Effector memory CD8-positive, alpha-beta T cell (primary cell): Measurements from ENCODE around the gene ZBTB7C.

Source experiments
- ATAC-seq: fragments of 150-1000 bp; cut with Tn5 transposase; replicated peaks from 2 replicates; pipeline ENCODE4 v1.10.0; 2021; ENCODE audit warnings: mild to moderate bottlenecking, moderate library complexity
- DNase-seq, 3 experiments: peaks; one replicate each; pipeline ENCODE4 v3.0.0; 2021
- H3K27ac Mint-ChIP-seq, 2 donors: one replicate each; pipeline ENCODE4 v1.8.0; 2022; ENCODE audit warnings: mild to moderate bottlenecking in 2 of 2, mixed read lengths in 2 of 2, moderate library complexity in 2 of 2
- H3K27me3 Mint-ChIP-seq, 2 donors: one replicate each; pipeline ENCODE4 v1.8.0; 2022; ENCODE audit warnings: mixed read lengths in 2 of 2
- H3K36me3 Mint-ChIP-seq: one replicate; pipeline ENCODE4 v1.8.0; 2022; ENCODE audit warnings: mild to moderate bottlenecking, moderate library complexity, mixed read lengths; ENCODE audit not compliant: insufficient read depth
- H3K4me1 Mint-ChIP-seq, 2 donors: one replicate each; pipeline ENCODE4 v1.8.0; 2022; ENCODE audit warnings: low read depth in 2 of 2, mixed read lengths in 2 of 2
- H3K4me3 Mint-ChIP-seq, 2 donors: one replicate each; pipeline ENCODE4 v1.8.0; 2022; ENCODE audit warnings: mild to moderate bottlenecking in 2 of 2, mixed read lengths in 2 of 2, moderate library complexity in 2 of 2
- H3K9me3 Mint-ChIP-seq, 2 donors: one replicate each; pipeline ENCODE4 v1.8.0; 2022; ENCODE audit warnings: mixed read lengths in 2 of 2

The ZBTB7C gene

GRCh38 chr18:48351216-48352050, 57.8 kb downstream of the ZBTB7C start:
- no peak for ATAC-seq
- H3K9me3 Mint-ChIP-seq = no peaks in the 10 kb centered on the region
- DNase-seq = no peak
- H3K27me3 Mint-ChIP-seq = peaks cover 14 to 65% of the 10 kb centered on the region in 2 donors
- no peaks in the 10 kb centered on the region for H3K4me1 Mint-ChIP-seq
- no peaks in the 10 kb centered on the region for H3K36me3 Mint-ChIP-seq
- no peak overlapping the region for H3K27ac Mint-ChIP-seq
- no peak overlapping the region for H3K4me3 Mint-ChIP-seq

GRCh38 chr18:48348739-48349138, 60.4 kb downstream of the ZBTB7C start:
- no peak for DNase-seq
- Mint-ChIP-seq H3K27ac (no peak overlapping the region), H3K9me3 (no peaks in the 10 kb centered on the region), H3K4me3 (no peak overlapping the region), H3K4me1 (peaks cover 0 to 2% of the 10 kb centered on the region in 2 donors), H3K27me3 (peaks cover 5 to 61% of the 10 kb centered on the region in 2 donors), H3K36me3 (no peaks in the 10 kb centered on the region)
- no peak for ATAC-seq

- Mint-ChIP-seq H3K9me3 (no peaks in the 10 kb centered on the region), H3K36me3 (no peaks in the 10 kb centered on the region), H3K27ac (no peak overlapping the region), H3K4me1 (peaks cover 0 to 2% of the 10 kb centered on the region in 2 donors), H3K27me3 (peaks cover 5 to 60% of the 10 kb centered on the region in 2 donors), H3K4me3 (no peak overlapping the region)
- ATAC-seq (no peak), DNase-seq (no peak)
Observed at GRCh38 chr18:48347756-48348326, 61.3 kb downstream of the ZBTB7C start.

GRCh38 chr18:48345596-48345995, 63.6 kb downstream of the ZBTB7C start:
- Mint-ChIP-seq H3K9me3 (no peaks in the 10 kb centered on the region), H3K36me3 (no peaks in the 10 kb centered on the region), H3K4me3 (no peak overlapping the region), H3K27ac (no peak overlapping the region), H3K27me3 (peaks cover 5 to 65% of the 10 kb centered on the region in 2 donors), H3K4me1 (peaks cover 0 to 2% of the 10 kb centered on the region in 2 donors)
- ATAC-seq = no peak
- no peak for DNase-seq

GRCh38 chr18:48342581-48342980, 66.6 kb downstream of the ZBTB7C start:
- H3K27ac Mint-ChIP-seq = no peak overlapping the region
- H3K27me3 Mint-ChIP-seq = peaks cover 4 to 56% of the 10 kb centered on the region in 2 donors
- H3K9me3 Mint-ChIP-seq = no peaks in the 10 kb centered on the region
- no peaks in the 10 kb centered on the region for H3K36me3 Mint-ChIP-seq
- no peak for DNase-seq
- peaks cover 0 to 2% of the 10 kb centered on the region in 2 donors for H3K4me1 Mint-ChIP-seq
- no peak overlapping the region for H3K4me3 Mint-ChIP-seq
- no peak for ATAC-seq

DNA sequence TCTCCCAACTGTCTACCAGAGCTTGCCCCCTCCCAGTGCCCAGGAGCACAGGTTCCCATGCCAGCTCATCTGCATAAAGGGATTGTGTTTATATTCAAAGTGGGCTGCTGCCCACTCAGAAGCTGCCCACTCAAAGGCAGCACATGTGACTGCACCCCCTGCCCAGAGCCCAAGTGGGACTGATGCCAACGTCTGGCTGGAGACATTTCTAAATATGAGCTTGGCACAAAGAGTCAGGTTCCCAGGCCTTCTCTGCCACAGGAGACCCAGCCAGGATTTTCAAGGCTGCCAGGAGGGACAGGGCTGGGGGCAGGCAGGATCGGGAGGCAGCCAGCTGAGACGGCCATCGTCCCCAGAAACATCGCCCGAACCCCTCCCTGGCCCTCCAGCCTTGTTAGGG, 67.1 kb downstream of the ZBTB7C start:
- Mint-ChIP-seq H3K36me3 (no peaks in the 10 kb centered on the region), H3K9me3 (no peaks in the 10 kb centered on the region), H3K4me1 (peaks cover 0 to 2% of the 10 kb centered on the region in 2 donors), H3K4me3 (no peak overlapping the region), H3K27me3 (peaks cover 0 to 52% of the 10 kb centered on the region in 2 donors), H3K27ac (no peak overlapping the region)
- DNase-seq (no peak), ATAC-seq (no peak)

DNA sequence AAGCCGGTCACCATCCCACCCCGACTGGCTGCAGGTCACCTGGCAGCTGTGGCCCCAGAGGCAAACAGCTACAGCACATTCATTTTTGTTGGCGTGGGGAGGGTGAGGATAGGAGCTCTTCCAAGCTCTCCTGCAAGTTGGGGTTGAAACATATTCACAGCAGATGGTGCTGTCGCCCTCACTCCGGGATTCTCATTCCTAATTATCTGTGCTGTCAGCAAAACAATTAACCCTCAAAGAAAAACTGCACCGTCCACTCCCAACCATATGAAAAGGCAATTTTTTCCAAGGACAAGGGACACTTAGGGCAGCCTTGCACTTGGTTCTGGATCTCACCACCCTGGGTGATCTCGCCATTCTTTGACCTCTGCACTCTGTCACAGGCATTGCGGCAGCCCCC, 68.6 kb downstream of the ZBTB7C start:
- H3K4me3 Mint-ChIP-seq = no peak overlapping the region

GRCh38 chr18:48339692-48340091, 69.5 kb downstream of the ZBTB7C start:
- no peak for DNase-seq
- no peak for ATAC-seq
- peaks cover 0 to 43% of the 10 kb centered on the region in 2 donors for H3K27me3 Mint-ChIP-seq
- H3K4me1 Mint-ChIP-seq = no peaks in the 10 kb centered on the region
- H3K27ac Mint-ChIP-seq = no peak overlapping the region
- no peaks in the 10 kb centered on the region for H3K36me3 Mint-ChIP-seq
- no peaks in the 10 kb centered on the region for H3K9me3 Mint-ChIP-seq
- H3K4me3 Mint-ChIP-seq = no peak overlapping the region

More for the DNA sequence above, 68.6 kb downstream of the ZBTB7C start:
- no peaks in the 10 kb centered on the region for H3K9me3 Mint-ChIP-seq
- no peak overlapping the region for H3K27ac Mint-ChIP-seq
- H3K4me1 Mint-ChIP-seq = peaks cover 0 to 2% of the 10 kb centered on the region in 2 donors
- H3K27me3 Mint-ChIP-seq = peaks cover 0 to 44% of the 10 kb centered on the region in 2 donors
- DNase-seq = no peak
- no peak for ATAC-seq
- no peaks in the 10 kb centered on the region for H3K36me3 Mint-ChIP-seq

DNA sequence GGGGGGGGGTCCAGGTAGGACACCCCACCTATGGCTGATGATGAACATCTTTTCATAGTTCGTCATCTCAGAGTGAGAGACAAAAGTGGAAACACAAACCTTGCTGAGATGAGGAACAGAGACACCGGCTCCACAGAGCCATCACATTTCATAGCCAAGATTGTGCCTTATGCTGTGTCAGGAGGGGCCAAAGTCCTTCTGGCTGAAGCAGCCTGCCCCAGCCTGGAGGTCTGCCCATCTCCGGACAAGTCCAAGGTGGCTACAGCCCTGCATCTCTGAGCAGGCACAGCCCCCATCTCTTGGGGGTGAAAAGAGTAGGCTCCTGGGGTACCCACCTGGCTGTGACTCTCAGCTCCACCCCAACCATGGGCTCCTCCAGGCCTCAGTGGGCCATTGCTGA, 70.3 kb downstream of the ZBTB7C start:
- no peak overlapping the region for H3K27ac Mint-ChIP-seq
- H3K36me3 Mint-ChIP-seq = no peaks in the 10 kb centered on the region
- H3K4me1 Mint-ChIP-seq = no peaks in the 10 kb centered on the region
- DNase-seq (no peak), ATAC-seq (no peak)
- peaks cover 0 to 43% of the 10 kb centered on the region in 2 donors for H3K27me3 Mint-ChIP-seq
- H3K9me3 Mint-ChIP-seq = no peaks in the 10 kb centered on the region
- H3K4me3 Mint-ChIP-seq = no peak overlapping the region

GRCh38 chr18:48337053-48337452, 72.1 kb downstream of the ZBTB7C start:
- Mint-ChIP-seq H3K27ac (no peak overlapping the region), H3K4me3 (no peak overlapping the region), H3K9me3 (no peaks in the 10 kb centered on the region), H3K27me3 (peaks cover 13 to 54% of the 10 kb centered on the region in 2 donors), H3K4me1 (no peaks in the 10 kb centered on the region), H3K36me3 (no peaks in the 10 kb centered on the region)
- ATAC-seq = no peak
- DNase-seq = no peak

GRCh38 chr18:48336332-48336731, 72.9 kb downstream of the ZBTB7C start:
- H3K4me1 Mint-ChIP-seq = no peaks in the 10 kb centered on the region
- H3K9me3 Mint-ChIP-seq = no peaks in the 10 kb centered on the region
- DNase-seq (no peak), ATAC-seq (no peak)
- no peaks in the 10 kb centered on the region for H3K36me3 Mint-ChIP-seq
- no peak overlapping the region for H3K4me3 Mint-ChIP-seq
- peaks cover 13 to 50% of the 10 kb centered on the region in 2 donors for H3K27me3 Mint-ChIP-seq
- no peak overlapping the region for H3K27ac Mint-ChIP-seq

DNA sequence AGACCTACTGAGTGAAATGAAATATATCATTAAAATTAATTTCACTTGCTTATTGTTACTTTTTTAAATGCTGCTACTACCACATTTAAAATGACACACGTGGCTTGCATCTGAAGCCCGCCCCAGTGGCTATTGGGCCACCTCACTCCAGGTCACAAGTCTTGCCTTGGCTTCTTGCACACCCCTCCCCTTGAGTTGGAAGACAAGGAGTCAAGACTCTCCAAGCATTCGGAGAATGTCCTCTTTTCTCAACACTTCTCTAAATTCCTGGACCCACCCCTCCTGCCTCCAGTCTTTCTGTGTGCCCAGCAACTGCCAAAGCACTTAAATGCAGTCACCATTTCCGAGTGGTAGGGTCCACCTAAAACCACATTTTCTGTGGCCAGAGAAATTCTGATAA, 73.4 kb downstream of the ZBTB7C start:
- H3K27me3 Mint-ChIP-seq = peaks cover 13 to 53% of the 10 kb centered on the region in 2 donors
- H3K4me3 Mint-ChIP-seq = no peak overlapping the region
- ATAC-seq (no peak), DNase-seq (no peak)
- H3K9me3 Mint-ChIP-seq = no peaks in the 10 kb centered on the region
- H3K27ac Mint-ChIP-seq = no peak overlapping the region
- no peaks in the 10 kb centered on the region for H3K36me3 Mint-ChIP-seq
- H3K4me1 Mint-ChIP-seq = no peaks in the 10 kb centered on the region

DNA sequence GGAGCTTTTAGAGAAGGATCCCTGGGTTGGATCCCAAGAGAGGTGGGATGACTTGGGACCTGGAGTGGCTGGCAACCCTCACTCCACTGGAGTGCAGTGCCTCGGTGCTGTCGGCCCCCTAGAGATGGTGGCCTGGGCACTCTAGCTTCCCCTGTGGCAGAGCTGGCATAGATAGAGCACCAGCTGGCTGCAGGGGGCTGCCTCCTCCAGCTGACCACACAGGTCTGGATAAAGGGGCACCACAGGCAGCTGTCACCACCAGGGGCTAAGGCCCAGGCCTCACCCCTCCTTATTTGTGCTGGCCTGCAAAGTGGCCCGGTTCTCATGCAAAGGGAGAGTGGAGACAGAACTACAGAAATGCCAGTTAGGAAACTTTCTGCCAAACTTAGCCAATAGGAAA, 74.3 kb downstream of the ZBTB7C start:
- no peaks in the 10 kb centered on the region for H3K4me1 Mint-ChIP-seq
- H3K27ac Mint-ChIP-seq = no peak overlapping the region
- H3K27me3 Mint-ChIP-seq = peaks cover 13 to 57% of the 10 kb centered on the region in 2 donors
- no peaks in the 10 kb centered on the region for H3K9me3 Mint-ChIP-seq
- H3K36me3 Mint-ChIP-seq = no peaks in the 10 kb centered on the region
- no peak for DNase-seq
- no peak overlapping the region for H3K4me3 Mint-ChIP-seq
- ATAC-seq = no peak

DNA sequence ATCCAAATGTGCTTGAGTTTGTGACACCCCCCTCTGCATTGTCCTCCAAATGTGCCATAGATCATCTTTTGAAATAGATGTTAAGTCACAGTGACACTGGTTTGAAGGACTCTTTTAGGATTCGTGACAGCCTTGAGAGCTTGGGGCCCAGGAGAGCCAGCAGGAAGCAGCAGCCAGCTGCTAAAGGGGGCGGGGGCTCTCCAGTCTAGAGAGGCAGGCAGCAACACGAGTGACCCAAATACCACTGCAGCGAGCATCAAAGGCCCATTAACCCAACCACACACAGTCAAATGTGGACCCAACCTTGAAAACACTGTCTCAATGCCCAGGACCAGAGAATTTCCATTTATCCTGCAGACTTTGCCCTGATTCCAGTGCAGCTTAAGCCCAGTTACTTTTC, 75.6 kb downstream of the ZBTB7C start:
- H3K27ac Mint-ChIP-seq = no peak overlapping the region
- ATAC-seq (no peak), DNase-seq (no peak)
- H3K36me3 Mint-ChIP-seq = no peaks in the 10 kb centered on the region
- peaks cover 13 to 48% of the 10 kb centered on the region in 2 donors for H3K27me3 Mint-ChIP-seq
- H3K4me3 Mint-ChIP-seq = no peak overlapping the region
- no peaks in the 10 kb centered on the region for H3K9me3 Mint-ChIP-seq
- H3K4me1 Mint-ChIP-seq = no peaks in the 10 kb centered on the region
